ENCODE measurements around the gene CD48. TPM values are rescaled to one million over a fixed set of nuclear protein-coding genes. Genes with fewer than 3 reads are reported as not detected.

CD48 gene
- total RNA-seq, 2 experiments from 2014 or later: 387 to 395 TPM

GRCh38 chr1:160662910-160663309 is 48.7 kb downstream of the CD48 start:
- Histone ChIP-seq H3K36me3 (ENCODE audit: insufficient read depth, low read length) (no peaks in the 10 kb centered on the region), H3K27ac (ENCODE audit: low read depth in 1 of 2, low read length in 2 of 2) (no peak overlapping the region), H3K27me3 (ENCODE audit: control insufficient read depth in 1 of 2, insufficient read depth in 2 of 2, low read length in 2 of 2) (no peaks in the 10 kb centered on the region), H3K4me3 (ENCODE audit: low read length) (no peak overlapping the region), H3K4me1 (ENCODE audit: insufficient read depth, low read length) (peaks cover 56% of the 10 kb centered on the region), H3K9me3 (ENCODE audit: control insufficient read depth in 1 of 2, insufficient read depth in 1 of 2, low read length in 2 of 2) (no peaks in the 10 kb centered on the region)
- H3K27ac Mint-ChIP-seq: peak overlapping the region; percentile 28
- no peaks in the 10 kb centered on the region for H3K9me3 Mint-ChIP-seq
- no peak for TF ChIP-seq CTCF (IDR thresholded peaks at IDR 0.05)
- ChIA-PET POLR2A (interaction anchor here (0.9 to 4.9 kb wide), 5 partner anchors 10 to 23 kb away, joined by 3 to 37 read pairs (median 5); partner anchors contain the start of gene SLAMF1), CTCF (interaction anchor here (0.6 to 2.0 kb wide), 6 partner anchors 13 to 98 kb away, joined by 3 to 13 read pairs (median 3); no protein-coding TSS in a partner anchor)
- H3K27me3 Mint-ChIP-seq: no peaks in the 10 kb centered on the region
- intact Hi-C loops (cut with DNase I, micrococcal nuclease): no loop called here
- DNase-seq: peak in 3 of 14 experiments; percentile 41 to 65 (median 45)
- peak; percentile 36 for ATAC-seq (ENCODE audit: poor library complexity)
- H3K4me3 Mint-ChIP-seq: peak overlapping the region; percentile 7
- peaks cover 89% of the 10 kb centered on the region for H3K4me1 Mint-ChIP-seq (ENCODE audit: low read depth)
- no peaks in the 10 kb centered on the region for H3K36me3 Mint-ChIP-seq (ENCODE audit: low read depth)

- no peak for TF ChIP-seq CTCF (IDR thresholded peaks at IDR 0.05)
- H3K9me3 ChIP-seq (ENCODE audit: control insufficient read depth in 1 of 2, insufficient read depth in 1 of 2, low read length in 2 of 2): no peaks in the 10 kb centered on the region
- no peaks in the 10 kb centered on the region for H3K27me3 Mint-ChIP-seq
- H3K4me1 ChIP-seq (ENCODE audit: insufficient read depth, low read length): peaks cover 34% of the 10 kb centered on the region
- no peaks in the 10 kb centered on the region for H3K36me3 ChIP-seq (ENCODE audit: insufficient read depth, low read length)
- H3K27ac Mint-ChIP-seq: no peak overlapping the region
- H3K4me1 Mint-ChIP-seq (ENCODE audit: low read depth): peaks cover 87% of the 10 kb centered on the region
- CTCF ChIA-PET: no interaction called here
- no peaks in the 10 kb centered on the region for H3K9me3 Mint-ChIP-seq
- intact Hi-C loops (cut with DNase I, micrococcal nuclease): no loop called here
- H3K27me3 ChIP-seq (ENCODE audit: control insufficient read depth in 1 of 2, insufficient read depth in 2 of 2, low read length in 2 of 2): no peaks in the 10 kb centered on the region
- H3K4me3 Mint-ChIP-seq: no peak overlapping the region
- DNase-seq: no peak
- no peaks in the 10 kb centered on the region for H3K36me3 Mint-ChIP-seq (ENCODE audit: low read depth)
- POLR2A ChIA-PET: no interaction called here
- H3K4me3 ChIP-seq (ENCODE audit: low read length): no peak overlapping the region
- no peak for ATAC-seq (ENCODE audit: poor library complexity)
- no peak overlapping the region for H3K27ac ChIP-seq (ENCODE audit: low read depth in 1 of 2, low read length in 2 of 2)
These were observed 52.1 kb downstream of the CD48 start for GRCh38 chr1:160659566-160659965.

- peak overlapping the region; percentile 12 for H3K4me3 Mint-ChIP-seq
- Histone ChIP-seq H3K9me3 (ENCODE audit: control insufficient read depth in 1 of 2, insufficient read depth in 1 of 2, low read length in 2 of 2) (no peaks in the 10 kb centered on the region), H3K27me3 (ENCODE audit: control insufficient read depth in 1 of 2, insufficient read depth in 2 of 2, low read length in 2 of 2) (no peaks in the 10 kb centered on the region), H3K36me3 (ENCODE audit: insufficient read depth, low read length) (no peaks in the 10 kb centered on the region), H3K4me3 (ENCODE audit: low read length) (no peak overlapping the region), H3K27ac (ENCODE audit: low read depth in 1 of 2, low read length in 2 of 2) (no peak overlapping the region), H3K4me1 (ENCODE audit: insufficient read depth, low read length) (peaks cover 30% of the 10 kb centered on the region)
- ATAC-seq (ENCODE audit: poor library complexity) (no peak), DNase-seq (no peak)
- POLR2A ChIA-PET: no interaction called here
- no peaks in the 10 kb centered on the region for H3K36me3 Mint-ChIP-seq (ENCODE audit: low read depth)
- no peaks in the 10 kb centered on the region for H3K27me3 Mint-ChIP-seq
- CTCF ChIA-PET: interaction anchor here (1.1 kb wide), 1 partner anchor 17 kb away, joined by 4 read pairs; no protein-coding TSS in a partner anchor
- H3K4me1 Mint-ChIP-seq (ENCODE audit: low read depth): peaks cover 87% of the 10 kb centered on the region
- intact Hi-C loops (cut with DNase I, micrococcal nuclease): no loop called here
- TF ChIP-seq CTCF (IDR thresholded peaks at IDR 0.05): no peak
- H3K27ac Mint-ChIP-seq: peak overlapping the region; percentile 85
- H3K9me3 Mint-ChIP-seq: no peaks in the 10 kb centered on the region
These were observed 52.8 kb downstream of the CD48 start for GRCh38 chr1:160658814-160659193.

All from CD4-positive, alpha-beta T cell (primary cell).